ENCODE results near the gene BPIFB1.
A peak's percentile ranks its signal among the peaks of the same experiment; 100 is the strongest.

Gene BPIFB1

GRCh38 chr20:33251496-33251895, 31.5 kb upstream of the BPIFB1 start:
- in situ Hi-C loops (cut with HindIII; ENCODE audit: low sequenced_read_pairs), result no loop called here
- DNase-seq (ENCODE audit: low read depth), result no peak

GRCh38 chr20:33252460-33252859, 30.6 kb upstream of the BPIFB1 start:
- H3K4me3 ChIP-seq (ENCODE audit: low read depth, low read length), result no peak overlapping the region
- no peak for DNase-seq (ENCODE audit: low read depth)
- TF ChIP-seq CTCF (IDR thresholded peaks at IDR 0.05; ENCODE audit: low read depth, low read length, missing control alignments), result no peak
- in situ Hi-C loops (cut with HindIII; ENCODE audit: low sequenced_read_pairs), result no loop called here

More at GRCh38 chr20:33251496-33251895, 31.5 kb upstream of the BPIFB1 start:
- H3K4me3 ChIP-seq (ENCODE audit: low read depth, low read length), result no peak overlapping the region
- TF ChIP-seq CTCF (IDR thresholded peaks at IDR 0.05; ENCODE audit: low read depth, low read length, missing control alignments), result no peak

- in situ Hi-C loops (cut with HindIII; ENCODE audit: low sequenced_read_pairs), result no loop called here
- DNase-seq (ENCODE audit: low read depth), result no peak
- TF ChIP-seq CTCF (IDR thresholded peaks at IDR 0.05; ENCODE audit: low read depth, low read length, missing control alignments), result no peak
- H3K4me3 ChIP-seq (ENCODE audit: low read depth, low read length), result no peak overlapping the region
These were observed 28.0 kb upstream of the BPIFB1 start for GRCh38 chr20:33255005-33255404.

- no peak for DNase-seq (ENCODE audit: low read depth)
- TF ChIP-seq CTCF (IDR thresholded peaks at IDR 0.05; ENCODE audit: low read depth, low read length, missing control alignments), result no peak
- in situ Hi-C loops (cut with HindIII; ENCODE audit: low sequenced_read_pairs), result no loop called here
- no peak overlapping the region for H3K4me3 ChIP-seq (ENCODE audit: low read depth, low read length)
These were observed 25.8 kb upstream of the BPIFB1 start for GRCh38 chr20:33257237-33257636.

- no peak for DNase-seq (ENCODE audit: low read depth)
- no peak overlapping the region for H3K4me3 ChIP-seq (ENCODE audit: low read depth, low read length)
- in situ Hi-C loops (cut with HindIII; ENCODE audit: low sequenced_read_pairs), result no loop called here
- TF ChIP-seq CTCF (IDR thresholded peaks at IDR 0.05; ENCODE audit: low read depth, low read length, missing control alignments), result no peak
These were observed 23.6 kb upstream of the BPIFB1 start for GRCh38 chr20:33259371-33259770.

GRCh38 chr20:33261465-33261864, 21.5 kb upstream of the BPIFB1 start:
- in situ Hi-C loops (cut with HindIII; ENCODE audit: low sequenced_read_pairs), result no loop called here
- TF ChIP-seq CTCF (IDR thresholded peaks at IDR 0.05; ENCODE audit: low read depth, low read length, missing control alignments), result no peak
- no peak for DNase-seq (ENCODE audit: low read depth)
- H3K4me3 ChIP-seq (ENCODE audit: low read depth, low read length), result no peak overlapping the region

- H3K4me3 ChIP-seq (ENCODE audit: low read depth, low read length), result no peak overlapping the region
- in situ Hi-C loops (cut with HindIII; ENCODE audit: low sequenced_read_pairs), result no loop called here
- DNase-seq (ENCODE audit: low read depth), result peak; percentile 12
- peak; percentile 72 for TF ChIP-seq CTCF (IDR thresholded peaks at IDR 0.05; ENCODE audit: low read depth, low read length, missing control alignments)
These were observed 20.4 kb upstream of the BPIFB1 start for GRCh38 chr20:33262658-33263065.
